HepG2 (cell line): ENCODE measurements around the gene ETV6. TPM values are rescaled to one million over a fixed set of nuclear protein-coding genes. Genes with fewer than 3 reads are reported as not detected.

Experiments
- ATAC-seq: fragments of 200-7000 bp; cut with Tn5 transposase; 3 replicates; pipeline ENCODE4 v1.9.1; 2020; ENCODE audit warnings: mild to moderate bottlenecking, moderate library complexity
- BruUV-seq: library from RNA; stranded (reverse); fragments of 400-500 nt; replicated peaks from 2 replicates; lab custom pipeline; 2021; lab: Mats Ljungman, UMichigan
- CTCF ChIA-PET: fragments of 300-600 bp; formaldehyde crosslinking; extraction: SDS; loops from one replicate; lab custom pipeline; 2021; ENCODE audit warnings: low total read pairs, inconsistent platforms, low intra/inter-chr PET ratio; lab: Yijun Ruan, JAX
- POLR2A ChIA-PET: fragments of 350-600 bp; sonication (Branson Sonifier 250); formaldehyde crosslinking; loops from one replicate; lab custom pipeline; 2020; ENCODE audit warnings: antibody characterized with exemption, inconsistent platforms; lab: Yijun Ruan, JAX
- DNase-seq: peaks from one replicate; pipeline ENCODE4 v3.0.0-alpha.2; 2015; ENCODE audit warnings: low spot score
- FAIRE-seq: peaks from 3 replicates; lab custom pipeline; 2011; peaks lifted over from hg19 to GRCh38; lab: Jason Lieb, UNC
- H2AFZ ChIP-seq: one replicate; pipeline ENCODE4 v1.6.1; 2011; ENCODE audit warnings: low read length, inconsistent platforms
- H3K27ac ChIP-seq: fragments of 300-600 bp; 3 replicates; pipeline ENCODE4 v1.8.0; 2011; ENCODE audit warnings: mixed run types, mild to moderate bottlenecking, mixed read lengths, low read length, inconsistent platforms; ENCODE audit not compliant: insufficient read depth; ENCODE audit errors: extremely low read length
- H3K27me3 ChIP-seq, 2 experiments: fragments of 200-600 bp in 1 of 2; 2 replicates in 1 of 2; 3 replicates in 1 of 2; pipeline versions ENCODE4 v1.6.0 to v1.8.0; 2011; ENCODE audit warnings: low read length in 2 of 2, mild to moderate bottlenecking in 2 of 2, moderate library complexity in 2 of 2, inconsistent platforms in 1 of 2; ENCODE audit not compliant: insufficient read depth in 2 of 2, control insufficient read depth in 1 of 2
- H3K36me3 ChIP-seq, 2 experiments: fragments of 200-600 bp in 1 of 2; replicated peaks in 1 of 2; 2 replicates in 1 of 2; 3 replicates in 1 of 2; pipeline versions ENCODE4 v1.5.1 to v1.8.0; 2011; ENCODE audit warnings: low read length in 2 of 2, inconsistent platforms in 1 of 2; ENCODE audit not compliant: insufficient read depth in 2 of 2, control insufficient read depth in 1 of 2
- H3K4me1 ChIP-seq: 2 replicates; pipeline ENCODE4 v1.5.1; 2012; ENCODE audit warnings: low read length, inconsistent platforms; ENCODE audit not compliant: insufficient read depth
- H3K4me2 ChIP-seq: 2 replicates; pipeline ENCODE4 v1.6.0; 2011; ENCODE audit warnings: low read depth, low read length, inconsistent platforms
- H3K4me3 ChIP-seq, 3 experiments: fragments of 200-600 bp in 1 of 3; sonication (generic), shearing (Covaris generic) in 1 of 3; replicated peaks in 1 of 3; 2 replicates each; pipeline ENCODE4 v1.5.1; 2011 to 2016; ENCODE audit warnings: low read length in 3 of 3, inconsistent platforms in 2 of 3, low read depth in 2 of 3, mild to moderate bottlenecking in 2 of 3, control low read depth in 1 of 3, mixed read lengths in 1 of 3; ENCODE audit not compliant: insufficient read depth in 1 of 3
- H3K79me2 ChIP-seq: one replicate; pipeline ENCODE4 v1.6.1; 2011; ENCODE audit warnings: low read length, inconsistent platforms; ENCODE audit not compliant: insufficient read depth
- H3K9ac ChIP-seq: 2 replicates; pipeline ENCODE4 v1.6.0; 2011; ENCODE audit warnings: mild to moderate bottlenecking, low read depth, low read length, inconsistent platforms; ENCODE audit not compliant: insufficient read depth
- H3K9me3 ChIP-seq: 2 replicates; pipeline ENCODE4 v1.5.1; 2012; ENCODE audit warnings: mild to moderate bottlenecking, low read length
- H4K20me1 ChIP-seq: 2 replicates; pipeline ENCODE4 v1.6.0; 2011; ENCODE audit warnings: inconsistent platforms, mild to moderate bottlenecking, low read length, moderate library complexity; ENCODE audit not compliant: insufficient read depth
- CHD4 ChIP-seq: fragments of 200-600 bp; sonication (generic); IDR thresholded peaks from 2 replicates; pipeline ENCODE4 v1.7.0; 2017; ENCODE audit warnings: mild to moderate bottlenecking, low read length, borderline replicate concordance
- DDIT3 ChIP-seq: sonication (generic); formaldehyde crosslinking; IDR thresholded peaks from 2 replicates; pipeline ENCODE4 v1.4.0; 2020; ENCODE audit warnings: mild to moderate bottlenecking, missing genetic modification reagents
- HOMEZ ChIP-seq: IDR thresholded peaks from 2 replicates; pipeline ENCODE4 v1.6.1; 2016; ENCODE audit warnings: low read depth
- HOXA3 ChIP-seq: sonication (generic); formaldehyde crosslinking; IDR thresholded peaks from 2 replicates; pipeline ENCODE4 v1.5.0; 2020; ENCODE audit warnings: missing genetic modification reagents
- KLF9 ChIP-seq: IDR thresholded peaks from 2 replicates; pipeline ENCODE4 v1.6.1; 2016; ENCODE audit warnings: low read depth
- LBX2 ChIP-seq: sonication (generic); formaldehyde crosslinking; IDR thresholded peaks from 2 replicates; pipeline ENCODE4 v1.5.0; 2020; ENCODE audit warnings: missing genetic modification reagents, mild to moderate bottlenecking, borderline replicate concordance
- POGK ChIP-seq: sonication (generic); formaldehyde crosslinking; conservative IDR thresholded peaks from 2 replicates; pipeline ENCODE4 v1.8.0; 2022; ENCODE audit warnings: mild to moderate bottlenecking, moderate library complexity, missing genetic modification reagents
- SMC3 ChIP-seq: IDR thresholded peaks from 2 replicates; pipeline ENCODE4 v1.6.1; 2011; ENCODE audit warnings: low read length, improper control_type of control experiment
- THAP9 ChIP-seq: sonication (generic); formaldehyde crosslinking; IDR thresholded peaks from 2 replicates; pipeline ENCODE4; 2020; ENCODE audit warnings: missing genetic modification reagents, mild to moderate bottlenecking, borderline replicate concordance
- ZBTB8A ChIP-seq: sonication (generic); formaldehyde crosslinking; IDR thresholded peaks from 2 replicates; pipeline ENCODE4 v1.4.0; 2020; ENCODE audit warnings: mild to moderate bottlenecking, low read depth, missing genetic modification reagents, borderline replicate concordance
- ZNF20 ChIP-seq: sonication (generic); formaldehyde crosslinking; IDR thresholded peaks from 2 replicates; pipeline ENCODE4 v1.4.0; 2020; ENCODE audit warnings: mild to moderate bottlenecking, moderate library complexity, missing genetic modification reagents
- ZNF496 ChIP-seq: sonication (generic); formaldehyde crosslinking; IDR thresholded peaks from 2 replicates; pipeline ENCODE4 v1.8.1; 2023; ENCODE audit warnings: mild to moderate bottlenecking, moderate library complexity, missing genetic modification reagents; ENCODE audit not compliant: insufficient replicate concordance
- ZNF572 ChIP-seq: sonication (generic); formaldehyde crosslinking; IDR thresholded peaks from 2 replicates; pipeline ENCODE4 v1.5.1; 2020; ENCODE audit warnings: mild to moderate bottlenecking, missing genetic modification reagents
- ZNF784 ChIP-seq: sonication (generic); formaldehyde crosslinking; IDR thresholded peaks from 2 replicates; pipeline ENCODE4 v1.5.1; 2020; ENCODE audit warnings: missing genetic modification reagents, mild to moderate bottlenecking, borderline replicate concordance
- ZSCAN12 ChIP-seq: sonication (generic); formaldehyde crosslinking; IDR thresholded peaks from 2 replicates; pipeline ENCODE4 v1.9.0; 2021; ENCODE audit warnings: mild to moderate bottlenecking, missing genetic modification reagents
- WGBS: methylation state at CpG from one replicate; pipeline ENCODE4 v1.1.6; 2017; ENCODE audit warnings: low lambda C conversion rate; 5-methylcytosine and 5-hydroxymethylcytosine counted together
- in situ Hi-C: cut with HindIII; loops from 2 replicates; pipeline ENCODE4 v1.10.0; 2017; ENCODE audit warnings: low pct_unique_long_range_greater_than_20kb; ENCODE audit not compliant: extremely low pct_ligation_motif_present
- intact Hi-C: fragments of 100-400 bp; cut with micrococcal nuclease; formaldehyde crosslinking; loops from one replicate; pipeline ENCODE4 v1.10.0; 2022; ENCODE audit not compliant: unreplicated experiment
- polyA plus RNA-seq, 8 experiments: library from polyadenylated mRNA; depleted of rRNA in 3 of 8; stranded (reverse) in 7 of 8; unstranded in 1 of 8; fragments of >200 nt; fragmentation: Illumina TruSeq in 4 of 8; extraction: Trizol in 4 of 8; gene quantifications; 2 replicates each; pipeline versions ENCODE4 v1.2.1 to v1.2.3, GENCODE V29; 2011 to 2016; ENCODE audit warnings: low read depth in 4 of 8, missing spikeins in 1 of 8, mixed read lengths in 1 of 8; ENCODE audit not compliant: insufficient read depth in 1 of 8
- total RNA-seq, 5 experiments: library from RNA; depleted of rRNA; stranded (reverse); fragments of >200 nt; fragmentation: Illumina TruSeq; extraction: Trizol; gene quantifications; 2 replicates each; pipeline ENCODE4 v1.2.3, GENCODE V29; 2016; ENCODE audit warnings: low read depth in 1 of 5

Gene ETV6
- total and polyA plus RNA-seq, 2 of the 13 experiments (the other 11 are each of a cell fraction or from before 2014, with no cell fraction given): 2.2 to 3.0 TPM

- Histone ChIP-seq H3K4me3 (no peak overlapping the region), H3K27ac (no peak overlapping the region), H3K36me3 (peaks cover 0 to 3% of the 10 kb centered on the region in 2 experiments; a peak in 1 of 5 replicates), H3K27me3 (no peaks in the 10 kb centered on the region; a peak in 1 of 5 replicates), H3K9me3 (no peaks in the 10 kb centered on the region), H4K20me1 (no peaks in the 10 kb centered on the region), H3K4me1 (no peaks in the 10 kb centered on the region), H3K4me2 (no peak overlapping the region), H3K79me2 (no peaks in the 10 kb centered on the region), H2AFZ (no peak overlapping the region), H3K9ac (no peak overlapping the region)
- CTCF ChIA-PET: no interaction called here
- no TSS peak for BruUV-seq
- POLR2A ChIA-PET: no interaction called here
- 86% methylated on average over 12 of the region's 12 CpGs for WGBS
- intact Hi-C loops (no loop called here), in situ Hi-C loops (no loop called here)
- DNase-seq (no peak), FAIRE-seq (no peak), ATAC-seq (no peak)
- no peak for TF ChIP-seq SMC3
- TF ChIP-seq DDIT3 (CRISPR knock-in tag): no peak
- no peak for TF ChIP-seq CHD4
- no peak for TF ChIP-seq POGK
- TF ChIP-seq THAP9 (CRISPR knock-in tag): no peak
- no peak for TF ChIP-seq ZBTB8A
- no peak for TF ChIP-seq HOXA3
- TF ChIP-seq ZNF20: no peak
- no peak for TF ChIP-seq KLF9
- TF ChIP-seq ZNF572: no peak
- TF ChIP-seq LBX2 (CRISPR knock-in tag): no peak
- TF ChIP-seq ZNF784 (CRISPR knock-in tag): no peak
- TF ChIP-seq HOMEZ (CRISPR knock-in tag): no peak
- no peak for TF ChIP-seq ZNF496 (CRISPR knock-in tag)
- TF ChIP-seq ZSCAN12 (CRISPR knock-in tag): no peak
Measured at GRCh38 chr12:11778713-11779685, 129.5 kb downstream of the ETV6 start.
